Fibroblast of skin of abdomen (primary cell): ENCODE data around the gene FCN1.

Source experiments
- DNase-seq: peaks from one replicate; pipeline ENCODE4 v3.0.0-alpha.2; 2013

Gene FCN1

GRCh38 chr9:134936346-134937163 lies 18.8 kb upstream of the FCN1 start:
- no peak for DNase-seq

GRCh38 chr9:134935701-134936345 lies 18.1 kb upstream of the FCN1 start:
- no peak for DNase-seq

DNA sequence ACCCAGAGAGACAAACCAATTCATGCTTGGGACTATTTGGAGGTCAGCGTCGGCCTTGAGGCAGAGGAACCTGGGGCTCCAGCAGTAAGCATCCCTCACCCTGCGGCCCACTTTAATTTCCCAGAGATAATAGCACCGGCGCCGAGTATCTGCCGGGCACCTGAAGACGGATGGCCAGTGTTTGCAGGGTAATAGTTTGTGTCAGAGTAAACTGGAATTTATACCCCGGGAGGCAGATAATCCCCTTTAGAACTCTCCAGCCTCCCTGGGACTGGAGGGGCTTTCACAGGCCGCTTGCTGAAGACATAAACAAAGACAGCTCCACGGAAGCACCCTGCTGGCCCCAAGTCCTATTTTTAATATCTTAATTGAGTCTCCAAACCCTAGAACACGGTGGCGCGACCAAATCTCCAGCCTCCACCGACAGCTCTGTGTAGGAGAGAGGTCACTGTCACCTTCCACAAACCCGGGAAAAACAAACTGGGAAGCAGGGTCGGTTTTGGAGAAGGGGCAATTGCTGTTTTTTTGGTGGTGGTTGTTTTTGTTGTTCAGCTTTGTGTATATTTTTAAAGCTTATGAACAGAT lies 17.4 kb upstream of the FCN1 start:
- no peak for DNase-seq

DNA sequence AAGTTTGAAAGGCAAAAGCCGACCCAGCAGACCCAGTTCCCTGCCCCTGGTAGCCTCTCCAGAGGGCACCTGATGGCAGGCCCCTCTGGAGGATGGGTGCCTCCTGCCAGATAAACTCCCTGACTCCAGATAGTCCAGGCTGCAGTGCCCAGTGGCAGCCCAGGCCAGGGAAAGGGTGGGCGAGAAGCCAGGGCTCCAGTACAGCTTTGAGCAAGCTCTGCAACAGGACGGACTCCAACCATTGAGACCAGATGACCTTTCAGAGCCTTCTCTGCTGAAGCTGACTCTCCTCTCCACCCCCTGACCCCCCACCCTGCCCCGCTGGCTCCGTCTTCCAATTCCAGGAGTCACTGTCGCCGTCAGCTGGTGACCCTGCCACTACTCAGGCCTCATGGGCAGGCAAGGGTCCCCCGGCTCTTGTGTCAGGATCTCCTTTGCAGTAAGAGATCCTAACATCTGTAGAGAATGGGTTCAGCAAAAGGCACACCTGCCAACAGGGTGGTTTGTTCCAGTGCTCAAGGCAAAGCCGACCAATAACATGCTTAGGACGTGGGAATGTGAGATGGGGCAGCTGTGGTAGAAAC lies 15.5 kb upstream of the FCN1 start:
- DNase-seq, result no peak

GRCh38 chr9:134932606-134933005 lies 14.9 kb upstream of the FCN1 start:
- no peak for DNase-seq

DNA sequence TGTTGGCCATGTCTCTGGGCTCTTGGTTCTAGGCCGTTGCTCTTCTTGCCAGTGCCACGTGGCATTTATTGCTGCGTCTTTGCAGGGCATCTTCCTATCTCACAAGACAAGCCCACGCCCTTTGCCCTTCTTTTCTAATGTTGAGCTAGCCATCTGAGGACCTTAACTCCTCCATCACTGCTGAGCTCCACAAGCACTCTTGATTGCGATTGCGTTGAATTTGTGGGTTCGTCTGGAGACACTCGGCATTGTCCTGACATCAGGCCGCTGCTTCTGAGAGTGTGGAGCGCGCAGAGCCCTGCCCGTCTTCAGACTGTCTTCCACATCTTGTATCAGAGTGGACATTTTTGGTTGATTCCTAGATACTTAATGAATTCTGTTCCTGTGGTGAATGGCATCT lies 14.5 kb upstream of the FCN1 start:
- DNase-seq, result no peak

GRCh38 chr9:134930398-134930797 lies 12.7 kb upstream of the FCN1 start:
- DNase-seq, result no peak

GRCh38 chr9:134929193-134930158 lies 11.8 kb upstream of the FCN1 start:
- no peak for DNase-seq

- no peak for DNase-seq
Measured at GRCh38 chr9:134928436-134929192, 10.9 kb upstream of the FCN1 start.

DNA sequence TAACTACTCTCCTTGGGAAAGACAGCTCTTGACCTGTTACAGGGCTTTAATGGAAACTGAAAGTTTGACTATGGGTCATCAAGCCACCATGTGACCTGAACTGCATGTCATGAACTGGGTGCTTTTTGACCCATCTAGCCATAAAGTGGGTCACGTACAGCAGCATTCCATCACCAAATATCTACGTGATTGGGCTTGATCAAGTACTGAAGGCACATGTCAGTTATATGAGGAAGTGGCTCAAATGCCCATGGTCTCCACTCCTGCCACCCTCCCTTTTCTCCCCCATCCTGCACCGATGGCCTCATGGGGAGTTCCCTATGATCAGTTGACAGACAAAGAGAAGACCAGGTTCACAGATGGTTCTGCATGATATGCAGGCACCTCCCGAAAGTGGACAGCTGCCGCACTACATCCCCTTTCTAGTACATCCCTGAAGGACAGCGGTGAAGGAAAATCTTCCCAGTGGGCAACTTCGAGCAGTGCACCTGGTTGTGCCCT lies 7.3 kb upstream of the FCN1 start:
- DNase-seq, result no peak

DNA sequence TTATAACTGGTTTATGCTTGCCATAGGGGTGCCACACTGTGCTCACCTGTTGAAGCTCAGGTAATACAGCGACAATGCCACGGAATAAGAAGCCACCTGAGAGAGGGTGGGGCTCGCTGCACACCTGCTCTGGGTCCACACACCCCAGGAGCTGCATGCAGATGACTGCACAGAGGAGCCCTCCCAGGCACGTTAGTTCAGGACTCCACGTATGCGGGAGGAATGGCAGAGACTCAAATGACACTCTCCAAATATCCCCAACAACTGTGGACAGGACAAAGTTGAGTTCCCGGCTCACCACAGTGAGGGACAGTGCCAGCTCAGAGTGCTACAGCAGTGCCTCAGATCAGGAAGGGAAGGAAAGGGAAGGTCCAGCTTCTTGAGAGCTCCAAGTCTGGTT lies 5.8 kb upstream of the FCN1 start:
- DNase-seq, result no peak

DNA sequence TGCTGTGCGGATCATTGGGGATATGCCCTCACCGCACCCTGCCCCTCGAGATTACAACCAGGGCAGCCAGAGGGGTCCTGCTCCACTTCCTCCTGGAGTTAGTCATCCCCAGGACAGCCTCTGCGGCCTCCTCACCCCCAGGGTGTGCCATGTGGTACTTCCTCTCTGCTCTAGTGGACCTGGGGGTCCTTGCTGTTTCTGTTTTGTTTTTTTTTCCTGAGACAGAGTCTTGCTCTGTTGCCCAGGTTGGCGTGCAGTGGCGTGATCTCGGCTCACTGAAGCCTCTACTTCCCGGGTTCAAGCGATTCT lies 5.2 kb upstream of the FCN1 start:
- no peak for DNase-seq

GRCh38 chr9:134922066-134922931 lies 4.6 kb upstream of the FCN1 start:
- DNase-seq, result no peak

DNA sequence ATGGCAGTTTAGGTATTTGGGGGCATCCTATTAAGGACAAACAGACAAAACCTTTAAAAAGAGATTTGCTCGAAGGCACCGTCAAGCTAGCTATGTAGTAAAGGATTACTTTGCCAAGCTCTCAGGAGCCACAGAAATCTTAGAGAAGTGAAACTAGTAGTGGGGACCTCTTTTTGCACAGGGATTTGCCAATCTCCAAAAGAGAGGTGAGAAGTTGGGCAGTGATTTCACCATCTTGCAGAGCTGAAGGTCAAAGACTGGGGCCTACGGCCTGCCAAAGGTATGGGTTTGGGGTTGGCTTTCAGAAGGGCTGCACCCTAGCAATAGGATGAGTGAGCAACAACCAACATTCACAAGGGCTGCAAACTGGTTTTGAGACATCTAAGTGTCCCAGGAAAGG lies 1.6 kb upstream of the FCN1 start:
- no peak for DNase-seq

DNA sequence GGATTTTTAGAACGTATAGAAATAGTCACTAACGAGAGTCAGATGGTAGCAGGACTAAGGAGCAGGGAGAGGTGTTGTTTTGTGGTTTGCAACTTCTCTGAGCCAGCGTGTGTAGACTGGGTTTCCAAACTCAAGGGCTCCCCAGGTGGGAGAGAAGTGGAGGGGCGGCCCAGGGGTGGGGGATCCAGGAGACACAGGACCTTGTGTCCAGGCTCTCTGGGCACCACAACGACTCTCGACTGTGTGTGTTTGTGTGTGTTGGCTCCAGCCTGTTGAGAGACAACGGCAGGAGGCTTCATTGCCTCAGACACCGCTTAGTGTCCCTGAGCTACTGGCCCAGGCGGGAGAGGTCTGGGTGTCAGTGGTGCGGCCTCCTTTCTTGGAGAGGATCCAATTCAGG lies 934 bp upstream of the FCN1 start:
- DNase-seq, result no peak

- no peak for DNase-seq
Measured at GRCh38 chr9:134916161-134916665, 1.5 kb downstream of the FCN1 start.

DNA sequence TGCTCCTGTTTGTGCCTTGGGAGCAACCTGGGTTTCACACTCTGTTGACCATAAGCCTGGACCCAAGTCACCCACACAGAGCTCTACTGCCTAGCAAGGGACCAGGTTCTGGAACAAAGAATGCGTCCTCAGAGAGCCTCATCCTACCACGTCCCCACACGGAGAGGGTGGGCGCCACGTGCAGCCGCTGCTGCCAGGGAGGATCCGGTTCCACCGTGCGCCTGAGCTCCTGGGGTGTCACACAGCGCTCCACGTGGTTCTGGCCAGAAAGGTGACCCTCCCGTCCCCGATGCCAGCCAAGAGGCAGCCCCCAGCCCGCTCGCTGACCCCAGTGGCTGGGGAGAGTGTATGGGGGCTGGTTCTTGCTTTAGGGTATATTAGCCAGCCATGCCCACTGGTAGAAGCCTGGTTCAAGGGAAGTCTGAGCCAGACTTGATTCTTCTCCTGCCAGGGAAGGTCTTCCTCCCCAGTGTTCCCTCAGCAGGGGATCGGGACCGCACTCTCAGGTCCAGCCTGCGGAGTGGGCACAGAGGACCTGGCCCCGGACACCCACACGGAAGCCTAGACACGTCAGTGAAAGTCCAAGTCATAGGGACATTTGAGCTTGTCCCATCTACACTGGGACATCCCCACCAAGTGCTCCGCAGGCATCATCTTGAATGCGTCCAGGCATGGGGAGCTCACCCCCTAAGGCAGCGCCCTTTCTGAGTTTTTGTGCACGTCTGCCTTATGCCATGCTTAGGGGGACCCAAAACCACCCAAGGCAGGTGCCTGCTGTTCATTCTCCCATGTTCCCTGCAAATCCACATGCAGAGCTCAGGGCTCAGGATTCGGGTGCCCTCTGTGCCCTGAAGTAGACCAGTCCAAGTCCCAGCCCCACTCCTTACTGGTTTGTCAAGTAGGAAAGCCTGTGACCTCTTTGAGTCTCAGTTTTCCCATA lies 2.4 kb downstream of the FCN1 start:
- DNase-seq, result no peak

GRCh38 chr9:134914501-134914834 lies 3.2 kb downstream of the FCN1 start:
- DNase-seq, result no peak
